Measurements from ENCODE around the gene NPR2.

NPR2 gene

GRCh38 chr9:35798658-35799374 lies 7.4 kb downstream of the NPR2 start:
- H3K27ac Mint-ChIP-seq = peak overlapping the region; percentile 25
- no peaks in the 10 kb centered on the region for H3K27me3 Mint-ChIP-seq
- peaks cover 6 to 7% of the 10 kb centered on the region in 2 donors for H3K4me1 Mint-ChIP-seq
- H3K36me3 Mint-ChIP-seq = peaks cover 30 to 37% of the 10 kb centered on the region in 2 donors
- ATAC-seq (replicated peaks) (peak; percentile 48 to 60), DNase-seq (no peak)
- no peaks in the 10 kb centered on the region for H3K9me3 Mint-ChIP-seq
- H3K4me3 Mint-ChIP-seq = no peak overlapping the region

GRCh38 chr9:35800530-35800929 lies 9.1 kb downstream of the NPR2 start:
- DNase-seq (no peak), ATAC-seq (replicated peaks) (no peak)
- Mint-ChIP-seq H3K9me3 (no peaks in the 10 kb centered on the region), H3K4me3 (no peak overlapping the region), H3K27me3 (no peaks in the 10 kb centered on the region), H3K4me1 (peaks cover 5 to 6% of the 10 kb centered on the region in 2 donors), H3K36me3 (peaks cover 31 to 43% of the 10 kb centered on the region in 2 donors), H3K27ac (peak overlapping the region; percentile 7)

- Mint-ChIP-seq H3K9me3 (no peaks in the 10 kb centered on the region), H3K4me3 (no peak overlapping the region), H3K4me1 (peaks cover 5 to 6% of the 10 kb centered on the region in 2 donors), H3K27ac (no peak overlapping the region), H3K27me3 (no peaks in the 10 kb centered on the region), H3K36me3 (peaks cover 31 to 47% of the 10 kb centered on the region in 2 donors)
- ATAC-seq (replicated peaks) (no peak), DNase-seq (no peak)
These were observed 10.1 kb downstream of the NPR2 start for GRCh38 chr9:35801328-35802128.

GRCh38 chr9:35806101-35806500 lies 14.7 kb downstream of the NPR2 start:
- ATAC-seq (replicated peaks) (no peak), DNase-seq (no peak)
- Mint-ChIP-seq H3K9me3 (no peaks in the 10 kb centered on the region), H3K4me3 (no peak overlapping the region), H3K4me1 (peaks cover 2 to 6% of the 10 kb centered on the region in 2 donors), H3K27me3 (no peaks in the 10 kb centered on the region), H3K27ac (no peak overlapping the region), H3K36me3 (peaks cover 33 to 48% of the 10 kb centered on the region in 2 donors)

GRCh38 chr9:35808433-35808832 lies 17.0 kb downstream of the NPR2 start:
- Mint-ChIP-seq H3K27me3 (no peaks in the 10 kb centered on the region), H3K4me1 (peaks cover 11 to 28% of the 10 kb centered on the region in 2 donors), H3K36me3 (peaks cover 21 to 36% of the 10 kb centered on the region in 2 donors), H3K27ac (no peak overlapping the region), H3K4me3 (no peak overlapping the region), H3K9me3 (no peaks in the 10 kb centered on the region)
- DNase-seq (no peak), ATAC-seq (replicated peaks) (no peak)

- no peak for ATAC-seq (replicated peaks)
- no peak for DNase-seq
- no peak overlapping the region for H3K27ac Mint-ChIP-seq
- no peak overlapping the region for H3K4me3 Mint-ChIP-seq
- H3K4me1 Mint-ChIP-seq = peaks cover 17 to 38% of the 10 kb centered on the region in 2 donors
- H3K27me3 Mint-ChIP-seq = no peaks in the 10 kb centered on the region
- H3K36me3 Mint-ChIP-seq = peaks cover 19 to 32% of the 10 kb centered on the region in 2 donors
- H3K9me3 Mint-ChIP-seq = no peaks in the 10 kb centered on the region
These were observed 18.7 kb downstream of the NPR2 start for GRCh38 chr9:35810122-35810521.

- peaks cover 19 to 21% of the 10 kb centered on the region in 2 donors for H3K36me3 Mint-ChIP-seq
- no peak for ATAC-seq (replicated peaks)
These were observed 20.1 kb downstream of the NPR2 start for GRCh38 chr9:35811381-35812024.

GRCh38 chr9:35812025-35812602 lies 20.7 kb downstream of the NPR2 start, which contains the start of gene SPAG8:
TSS of gene SPAG8 (minus strand) at chr9:35812262. CDS start at chr9:35812147, 115 bp downstream.
- H3K36me3 Mint-ChIP-seq = peaks cover 16 to 17% of the 10 kb centered on the region in 2 donors
- H3K27ac Mint-ChIP-seq = peak within 1 kb of the TSS; percentile 91
- peak; percentile 94 for DNase-seq
- no peaks in the 10 kb centered on the region for H3K9me3 Mint-ChIP-seq
- no peaks in the 10 kb centered on the region for H3K27me3 Mint-ChIP-seq
- ATAC-seq (replicated peaks) = peak; percentile 75 to 77
- peaks cover 21 to 43% of the 10 kb centered on the region in 2 donors for H3K4me1 Mint-ChIP-seq
- peak within 1 kb of the TSS; percentile 83 to 86 for H3K4me3 Mint-ChIP-seq

More at GRCh38 chr9:35811381-35812024, 20.1 kb downstream of the NPR2 start:
- Mint-ChIP-seq H3K4me1 (peaks cover 21 to 43% of the 10 kb centered on the region in 2 donors), H3K9me3 (no peaks in the 10 kb centered on the region), H3K27ac (peak overlapping the region; percentile 91), H3K27me3 (no peaks in the 10 kb centered on the region), H3K4me3 (peak overlapping the region; percentile 83 to 86)
- no peak for DNase-seq

- Mint-ChIP-seq H3K36me3 (peaks cover 9 to 11% of the 10 kb centered on the region in 2 donors), H3K4me3 (peak overlapping the region; percentile 84 to 88), H3K9me3 (no peaks in the 10 kb centered on the region), H3K27me3 (no peaks in the 10 kb centered on the region), H3K27ac (no peak overlapping the region), H3K4me1 (peaks cover 21 to 43% of the 10 kb centered on the region in 2 donors)
- no peak for ATAC-seq (replicated peaks)
- DNase-seq = no peak
These were observed 22.2 kb downstream of the NPR2 start for GRCh38 chr9:35813434-35814105.

GRCh38 chr9:35814106-35814840 lies 22.9 kb downstream of the NPR2 start:
- no peaks in the 10 kb centered on the region for H3K27me3 Mint-ChIP-seq
- peak overlapping the region; percentile 84 to 88 for H3K4me3 Mint-ChIP-seq
- peaks cover 3 to 4% of the 10 kb centered on the region in 2 donors for H3K36me3 Mint-ChIP-seq
- peaks cover 21 to 43% of the 10 kb centered on the region in 2 donors for H3K4me1 Mint-ChIP-seq
- DNase-seq (peak; percentile 51), ATAC-seq (replicated peaks) (peak; percentile 35 to 41)
- H3K27ac Mint-ChIP-seq = peak overlapping the region; percentile 98
- H3K9me3 Mint-ChIP-seq = no peaks in the 10 kb centered on the region

GRCh38 chr9:35814841-35815543 lies 23.6 kb downstream of the NPR2 start, which contains the start of gene HINT2:
TSS of gene HINT2 (minus strand) at chr9:35815042. CDS start at chr9:35814979, 63 bp downstream.
- ATAC-seq (replicated peaks) (peak; percentile 84 to 85), DNase-seq (peak; percentile 96)
- Mint-ChIP-seq H3K4me1 (peaks cover 21 to 43% of the 10 kb centered on the region in 2 donors), H3K27me3 (no peaks in the 10 kb centered on the region), H3K4me3 (peak within 1 kb of the TSS; percentile 84 to 88), H3K9me3 (no peaks in the 10 kb centered on the region), H3K36me3 (peaks cover 3% of the 10 kb centered on the region in 2 donors), H3K27ac (peak within 1 kb of the TSS; percentile 98)

GRCh38 chr9:35816708-35817107 lies 25.3 kb downstream of the NPR2 start:
- peaks cover 0 to 3% of the 10 kb centered on the region in 2 donors for H3K36me3 Mint-ChIP-seq
- H3K27ac Mint-ChIP-seq = no peak overlapping the region
- ATAC-seq (replicated peaks) = no peak
- peaks cover 18 to 31% of the 10 kb centered on the region in 2 donors for H3K4me1 Mint-ChIP-seq
- H3K27me3 Mint-ChIP-seq = no peaks in the 10 kb centered on the region
- DNase-seq = no peak
- H3K9me3 Mint-ChIP-seq = no peaks in the 10 kb centered on the region
- no peak overlapping the region for H3K4me3 Mint-ChIP-seq

Data from stimulated activated naive B cell treated with anti-CD40 and anti-IgM and Interleukin-4, amounts not matched to agents 10 μg/mL and 1 μg/mL and 100 μg/mL, for 72 hours (primary cell).